Astrocyte of the spinal cord (primary cell): Measurements from ENCODE around the gene ARHGAP26.

ENCODE experiments used
- DNase-seq: peaks from one replicate; pipeline ENCODE4 v3.0.0; 2011; ENCODE audit warnings: low read depth, low spot score
- H3K4me3 ChIP-seq: 2 replicates; pipeline ENCODE4 v1.5.1; 2011; ENCODE audit warnings: low read depth, mild to moderate bottlenecking, low read length, moderate library complexity
- in situ Hi-C: cut with HindIII; loops from 2 replicates; pipeline ENCODE4 v1.10.0; 2017; ENCODE audit warnings: low sequenced_read_pairs
- TF ChIP-seq, protein P1 (sequence below): IDR thresholded peaks from 2 replicates; pipeline ENCODE4 v1.5.1; 2012; ENCODE audit warnings: low read depth, mild to moderate bottlenecking, low read length, inconsistent platforms

Gene ARHGAP26

GRCh38 chr5:143001764-143002351 is 231.7 kb downstream of the ARHGAP26 start:
- in situ Hi-C loops: no loop called here
- TF ChIP-seq, protein P1, sequence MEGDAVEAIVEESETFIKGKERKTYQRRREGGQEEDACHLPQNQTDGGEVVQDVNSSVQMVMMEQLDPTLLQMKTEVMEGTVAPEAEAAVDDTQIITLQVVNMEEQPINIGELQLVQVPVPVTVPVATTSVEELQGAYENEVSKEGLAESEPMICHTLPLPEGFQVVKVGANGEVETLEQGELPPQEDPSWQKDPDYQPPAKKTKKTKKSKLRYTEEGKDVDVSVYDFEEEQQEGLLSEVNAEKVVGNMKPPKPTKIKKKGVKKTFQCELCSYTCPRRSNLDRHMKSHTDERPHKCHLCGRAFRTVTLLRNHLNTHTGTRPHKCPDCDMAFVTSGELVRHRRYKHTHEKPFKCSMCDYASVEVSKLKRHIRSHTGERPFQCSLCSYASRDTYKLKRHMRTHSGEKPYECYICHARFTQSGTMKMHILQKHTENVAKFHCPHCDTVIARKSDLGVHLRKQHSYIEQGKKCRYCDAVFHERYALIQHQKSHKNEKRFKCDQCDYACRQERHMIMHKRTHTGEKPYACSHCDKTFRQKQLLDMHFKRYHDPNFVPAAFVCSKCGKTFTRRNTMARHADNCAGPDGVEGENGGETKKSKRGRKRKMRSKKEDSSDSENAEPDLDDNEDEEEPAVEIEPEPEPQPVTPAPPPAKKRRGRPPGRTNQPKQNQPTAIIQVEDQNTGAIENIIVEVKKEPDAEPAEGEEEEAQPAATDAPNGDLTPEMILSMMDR: no peak
- H3K4me3 ChIP-seq: no peak overlapping the region
- peak; percentile 73 for DNase-seq

DNA sequence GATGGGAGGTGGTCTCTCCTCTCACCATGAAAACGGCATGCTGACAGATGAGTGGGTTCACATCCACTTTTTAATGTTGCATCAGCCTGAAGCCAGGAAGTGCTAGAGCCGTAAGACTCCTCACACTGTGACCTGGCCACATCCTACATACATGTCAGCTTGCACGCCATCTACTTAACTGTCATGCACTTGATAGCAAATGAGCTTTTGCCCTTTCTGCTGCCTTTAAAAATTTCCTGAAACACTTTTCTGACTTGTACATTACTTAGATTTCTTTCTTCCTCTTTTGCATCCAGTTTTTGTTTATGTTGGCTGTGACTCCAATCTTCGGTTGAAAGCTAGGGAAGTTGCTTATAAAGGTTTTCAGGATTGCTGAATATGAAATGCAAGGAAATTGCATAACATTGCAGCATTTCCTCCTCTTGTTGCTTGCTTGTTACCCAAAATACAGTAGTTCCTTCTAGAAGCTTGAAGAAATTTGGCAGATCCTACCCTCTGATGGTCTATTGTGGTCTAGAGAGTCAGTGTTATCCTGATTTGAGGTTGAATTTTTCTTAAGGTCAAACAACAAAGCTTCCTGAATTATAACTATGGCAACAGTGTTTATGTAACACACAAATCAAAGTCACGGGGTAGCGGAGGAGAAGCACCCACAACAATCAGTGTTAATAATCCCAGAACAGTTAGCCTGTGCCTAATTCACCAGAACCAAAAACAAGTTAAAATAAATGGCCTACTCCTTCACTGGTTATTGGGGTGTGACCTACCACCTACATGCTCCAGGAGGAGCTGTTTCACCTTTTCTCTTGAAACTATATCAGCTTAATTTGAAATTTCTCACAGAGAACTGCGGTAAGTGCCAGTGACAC is 232.5 kb downstream of the ARHGAP26 start:
- no peak overlapping the region for H3K4me3 ChIP-seq
- TF ChIP-seq, protein P1: peak; percentile 58
- in situ Hi-C loops: no loop called here
- DNase-seq: peak; percentile 91

DNA sequence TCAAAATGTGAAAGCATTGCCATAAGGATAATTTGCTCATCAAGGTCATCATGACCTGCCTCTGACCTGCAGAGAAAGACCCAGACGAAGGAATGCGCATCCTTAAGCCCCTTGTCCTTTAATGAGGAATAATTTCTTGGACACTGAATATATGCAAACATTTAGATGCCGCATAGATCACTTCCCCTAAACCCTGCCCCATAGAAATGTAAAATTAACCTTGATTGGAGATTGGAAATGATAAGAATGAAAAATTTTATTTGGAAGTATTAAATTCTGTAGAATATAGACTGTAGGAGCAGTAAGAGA is 233.1 kb downstream of the ARHGAP26 start:
- in situ Hi-C loops: no loop called here
- no peak for DNase-seq
- H3K4me3 ChIP-seq: no peak overlapping the region
- TF ChIP-seq, protein P1: no peak

DNA sequence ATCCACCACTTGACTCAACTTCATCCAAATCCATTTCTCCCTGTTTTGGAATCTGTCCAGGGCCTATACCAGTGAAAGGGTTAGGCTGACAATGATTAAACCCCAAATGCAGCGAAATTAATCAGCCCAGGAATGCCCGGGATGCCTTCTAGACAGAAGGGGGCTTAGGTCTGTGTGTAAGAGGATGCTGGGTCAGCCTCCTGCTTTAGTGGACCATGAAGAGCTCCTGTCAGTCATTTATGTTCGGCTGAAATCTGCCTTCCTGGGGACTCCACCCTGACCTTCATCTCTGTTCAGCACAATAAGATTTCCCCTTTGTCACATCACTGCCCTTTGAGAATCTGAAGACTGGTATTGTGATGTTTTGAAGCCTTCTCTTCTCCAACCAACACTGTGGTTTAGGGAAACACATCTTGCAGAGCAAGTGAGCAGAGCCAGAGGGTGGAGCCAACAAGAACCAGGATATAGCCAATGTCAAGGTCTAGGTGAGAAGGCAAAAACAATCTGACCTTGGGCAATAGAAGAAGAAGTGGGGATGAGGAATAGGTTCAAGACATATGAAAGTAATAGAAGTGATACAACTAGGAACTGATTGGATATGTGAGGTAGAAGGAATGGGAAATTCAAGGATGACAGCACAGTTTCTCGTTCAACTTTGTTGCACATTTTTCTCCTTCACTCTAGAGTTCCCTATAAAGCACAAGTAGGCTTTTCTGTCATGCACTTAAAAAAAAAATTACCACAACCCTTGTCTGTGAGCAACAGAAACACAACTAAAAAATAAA is 234.4 kb downstream of the ARHGAP26 start:
- no peak overlapping the region for H3K4me3 ChIP-seq
- DNase-seq: no peak
- TF ChIP-seq, protein P1: no peak
- in situ Hi-C loops: no loop called here

- no peak for DNase-seq
- in situ Hi-C loops: no loop called here
- TF ChIP-seq, protein P1: no peak
- H3K4me3 ChIP-seq: no peak overlapping the region
These were observed 236.3 kb downstream of the ARHGAP26 start for GRCh38 chr5:143006501-143006900.

DNA sequence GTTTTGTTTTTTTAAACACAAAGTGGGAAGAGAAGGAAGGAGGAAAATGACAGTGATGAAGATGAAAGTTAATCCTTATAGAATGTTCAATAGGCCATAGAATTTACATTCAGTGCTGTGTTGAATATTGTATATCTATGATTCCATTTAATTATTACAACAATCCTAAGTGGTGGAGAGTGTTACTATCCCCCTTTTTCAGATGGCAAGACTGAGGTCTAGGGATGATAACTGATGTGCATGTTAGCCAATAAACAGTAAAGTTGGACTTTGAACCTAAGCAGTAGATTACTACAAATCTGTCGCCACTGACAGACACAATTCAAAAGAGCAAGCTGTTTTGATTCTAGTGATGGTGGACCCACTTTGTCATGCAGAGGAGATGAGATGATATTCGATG is 237.9 kb downstream of the ARHGAP26 start:
- in situ Hi-C loops: no loop called here
- TF ChIP-seq, protein P1: no peak
- H3K4me3 ChIP-seq: no peak overlapping the region
- no peak for DNase-seq
